ENCODE measurements around the gene STRN4.
A peak's percentile ranks its signal among the peaks of the same experiment; 100 is the strongest.
"Not testable (repeated sequence)": the region's sequence is repeated elsewhere in the genome, so short reads cannot be mapped to it uniquely, and the experiment has no call there.

Gene STRN4

DNA sequence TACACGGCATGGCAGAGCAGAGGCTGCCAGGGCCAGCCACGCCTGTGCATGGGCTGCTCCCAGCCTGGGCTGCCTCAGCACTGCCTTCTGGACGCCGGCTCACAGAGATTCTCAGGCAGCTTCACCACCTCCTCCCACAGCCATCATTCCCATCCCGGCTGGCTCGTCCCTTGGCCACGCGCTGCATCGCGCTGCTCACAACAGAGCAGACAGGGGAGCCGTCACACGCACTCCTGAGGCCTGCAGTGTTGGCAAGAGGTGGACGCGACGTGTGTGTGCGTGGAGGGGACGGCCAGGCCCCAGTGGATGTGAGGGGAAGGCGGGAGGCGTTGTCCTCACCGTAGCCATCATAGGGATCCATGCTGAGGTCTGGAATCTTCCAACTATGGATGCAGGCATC is 21.8 kb downstream of the STRN4 start:
- DNase-seq = no peak

GRCh38 chr19:46723471-46723870 is 22.8 kb downstream of the STRN4 start:
- DNase-seq = no peak

- no peak for DNase-seq
Observed at GRCh38 chr19:46723023-46723461, 23.2 kb downstream of the STRN4 start.

GRCh38 chr19:46722421-46723022 is 23.7 kb downstream of the STRN4 start:
- DNase-seq = no peak

DNA sequence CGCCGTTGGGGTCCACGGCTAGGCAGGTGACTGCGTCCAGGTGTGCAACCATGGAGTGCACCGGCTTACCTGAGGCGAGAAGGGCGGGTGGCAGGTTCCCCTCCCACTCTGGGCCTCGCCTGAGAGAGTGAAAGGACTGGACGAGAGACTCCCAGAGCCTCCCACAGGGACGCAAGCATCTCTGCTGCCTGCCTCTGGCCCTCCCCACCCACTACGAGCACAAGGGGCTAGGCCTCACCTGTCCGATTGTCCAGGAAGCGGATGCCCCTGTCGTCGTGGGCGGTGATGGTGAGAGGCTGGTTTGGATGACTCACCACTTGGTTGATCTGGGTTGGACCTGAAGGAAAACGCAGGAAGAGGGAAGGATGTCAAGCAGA is 24.3 kb downstream of the STRN4 start:
- DNase-seq = no peak

DNA sequence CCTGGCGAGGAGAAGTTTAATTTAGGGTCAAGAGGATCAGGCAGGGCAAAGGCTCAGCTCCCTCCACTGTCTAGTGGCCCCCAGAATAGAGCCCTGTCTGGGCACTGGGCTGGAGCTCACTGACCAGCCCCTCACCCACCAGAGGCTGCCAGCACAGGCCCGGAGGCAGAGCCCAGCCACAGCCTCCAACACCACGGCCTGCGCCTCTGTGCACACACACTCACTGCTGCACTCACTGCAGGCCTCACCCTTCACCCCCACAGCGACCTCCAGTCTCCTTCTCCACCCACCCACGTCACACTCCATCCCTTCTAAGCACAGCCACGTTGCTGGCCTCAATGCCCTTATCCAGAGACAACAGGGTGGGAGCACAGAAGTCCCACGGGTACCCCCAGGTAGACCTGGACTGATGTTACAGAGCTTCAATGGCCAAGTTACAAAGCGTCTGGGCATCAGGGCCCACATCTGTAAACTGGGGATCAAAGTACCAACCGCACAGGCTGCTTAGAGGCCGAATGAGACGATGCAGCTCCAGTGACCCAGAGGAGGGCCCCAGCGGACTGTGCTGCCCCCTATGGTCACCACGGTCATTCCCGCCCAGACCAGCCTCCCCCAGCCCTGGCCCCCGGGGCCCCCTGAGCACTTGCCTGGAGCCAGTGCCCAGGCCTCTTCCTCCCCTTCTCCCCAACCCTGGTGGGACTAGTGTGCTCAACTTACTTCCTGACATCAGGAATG is 24.8 kb downstream of the STRN4 start:
- DNase-seq = no peak

DNA sequence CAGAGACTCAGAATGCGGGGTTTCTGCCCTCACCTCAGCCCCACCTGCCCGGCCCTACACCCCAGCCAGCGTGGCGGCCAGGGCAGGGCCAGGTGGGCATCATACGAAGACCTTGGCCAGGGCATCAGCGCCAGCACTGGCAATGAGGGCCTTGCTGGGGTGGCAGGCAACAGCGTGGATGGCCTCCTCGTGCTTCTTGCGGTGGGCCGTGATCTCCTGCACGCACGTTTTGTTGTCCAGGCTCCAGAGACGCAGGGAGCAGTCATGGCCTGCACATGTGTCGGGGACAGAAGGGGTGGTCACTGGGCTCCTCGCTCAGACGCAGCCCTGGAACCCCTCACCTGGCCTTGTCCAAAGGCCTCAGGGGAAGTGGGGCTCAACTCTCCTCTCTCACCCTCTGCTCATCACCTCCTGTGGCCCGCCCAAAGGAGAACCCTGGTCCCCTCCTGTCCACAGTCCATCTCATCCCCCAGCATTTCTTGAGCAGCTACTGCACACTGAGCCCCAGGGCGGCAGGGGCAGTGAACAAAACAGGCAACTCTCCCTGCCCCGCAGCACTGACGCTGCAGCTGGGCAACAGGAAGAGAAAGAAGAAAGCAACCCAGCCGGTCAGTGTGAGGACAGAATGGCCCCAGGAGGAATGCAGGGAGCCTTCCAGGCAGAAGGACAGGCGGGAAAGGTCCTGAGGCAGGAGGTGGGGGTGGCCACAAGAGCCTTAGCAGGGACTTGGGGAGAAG is 25.6 kb downstream of the STRN4 start:
- no peak for DNase-seq

- no peak for DNase-seq
Observed at GRCh38 chr19:46719629-46720502, 26.4 kb downstream of the STRN4 start.

DNA sequence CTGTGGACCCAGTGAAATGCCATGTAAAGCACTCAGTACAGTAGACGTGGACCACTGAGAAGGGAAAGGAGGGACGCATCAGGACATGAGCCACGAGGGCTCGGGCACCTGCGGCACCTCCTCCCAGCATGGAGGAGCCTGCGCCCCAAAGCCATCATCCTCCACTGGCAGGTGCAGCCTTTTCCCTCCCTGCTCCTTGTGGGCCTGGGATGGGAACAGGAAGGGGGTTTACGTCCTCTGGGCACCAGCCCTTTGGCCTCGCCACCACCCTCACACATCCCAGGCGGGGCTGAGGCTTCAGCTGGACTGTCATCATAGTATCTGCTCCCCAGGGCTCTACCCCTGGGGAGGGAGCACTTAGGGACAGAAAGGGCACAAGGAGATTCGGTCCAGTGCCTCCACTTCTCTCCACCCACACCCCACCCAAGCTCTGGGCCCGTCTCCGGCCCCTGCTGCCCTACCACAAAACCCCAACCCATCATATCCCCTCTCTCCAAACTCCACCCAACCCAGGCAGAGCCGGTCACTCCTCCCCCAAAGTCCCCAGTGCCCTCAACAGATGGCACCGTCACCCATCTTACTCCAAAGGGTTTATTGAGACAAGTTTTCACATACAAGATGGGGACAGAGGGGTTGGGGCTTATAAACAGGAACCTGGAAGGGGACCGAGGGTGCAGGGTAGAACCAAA is 27.2 kb downstream of the STRN4 start:
- DNase-seq = no peak

DNA sequence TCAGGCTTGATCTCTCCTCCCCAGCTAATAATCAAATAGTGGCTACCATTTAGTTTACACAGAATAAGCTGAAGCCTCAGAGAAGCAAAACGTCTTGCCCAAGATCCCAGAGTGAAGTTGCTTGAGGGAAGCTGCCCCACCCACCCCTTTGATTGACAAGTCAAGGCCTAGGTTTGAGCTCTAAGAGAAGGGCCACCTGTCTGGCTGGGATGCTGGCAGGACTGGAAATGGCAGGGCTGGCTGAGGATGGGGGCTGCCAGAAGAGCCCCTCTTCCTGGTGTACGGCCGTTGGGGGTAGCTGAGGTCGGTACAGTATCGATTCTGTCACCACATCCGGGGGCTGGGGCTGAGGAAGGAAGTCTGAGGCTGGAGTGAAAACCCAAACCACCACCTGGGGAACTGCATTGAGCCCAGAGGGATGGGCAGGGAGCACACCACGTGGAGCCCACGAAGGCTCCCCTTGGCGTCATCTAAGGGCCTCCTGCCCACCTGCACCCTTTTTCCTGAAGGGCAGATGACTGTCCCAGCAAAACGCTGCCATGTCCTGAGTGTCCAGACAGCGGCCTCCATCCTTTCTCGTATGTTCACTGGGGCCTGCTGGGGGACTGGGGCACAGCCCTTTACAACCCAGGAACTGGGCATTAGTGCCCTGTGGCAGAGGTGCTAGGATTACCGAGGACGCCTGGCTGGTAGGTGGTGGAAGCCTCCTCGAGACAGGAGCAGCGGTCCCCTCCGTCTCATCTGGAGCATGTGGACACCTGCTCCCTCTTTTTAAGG is 27.9 kb downstream of the STRN4 start:
- DNase-seq = peak; percentile 51

GRCh38 chr19:46717716-46718143 is 28.5 kb downstream of the STRN4 start:
- DNase-seq = no peak

- peak; percentile 80 for DNase-seq
Observed at GRCh38 chr19:46717034-46717715, 29.1 kb downstream of the STRN4 start, which contains the start of gene PRKD2. PRKD2 (minus strand) TSS chr19:46717114; CDS start chr19:46716370, 744 bp downstream.

DNA sequence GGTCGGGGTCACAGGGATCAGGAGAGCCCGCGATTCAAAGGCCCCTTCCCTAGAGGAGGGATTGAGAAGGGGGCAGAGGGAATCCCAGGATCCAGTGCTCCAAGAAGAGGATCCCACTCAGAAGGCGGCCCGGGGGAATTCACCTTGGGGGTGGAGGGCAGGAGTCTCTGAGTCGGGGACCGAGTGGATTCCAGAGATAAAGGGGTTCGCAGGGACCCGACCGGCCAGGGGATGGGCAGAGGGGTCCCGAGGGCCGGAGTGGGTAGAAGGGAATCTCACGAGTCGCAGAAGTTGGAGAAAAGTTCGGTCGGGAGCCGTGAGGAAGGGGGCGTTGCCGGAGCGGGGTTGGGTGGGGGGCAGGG is 29.6 kb downstream of the STRN4 start:
- DNase-seq = no peak

DNA sequence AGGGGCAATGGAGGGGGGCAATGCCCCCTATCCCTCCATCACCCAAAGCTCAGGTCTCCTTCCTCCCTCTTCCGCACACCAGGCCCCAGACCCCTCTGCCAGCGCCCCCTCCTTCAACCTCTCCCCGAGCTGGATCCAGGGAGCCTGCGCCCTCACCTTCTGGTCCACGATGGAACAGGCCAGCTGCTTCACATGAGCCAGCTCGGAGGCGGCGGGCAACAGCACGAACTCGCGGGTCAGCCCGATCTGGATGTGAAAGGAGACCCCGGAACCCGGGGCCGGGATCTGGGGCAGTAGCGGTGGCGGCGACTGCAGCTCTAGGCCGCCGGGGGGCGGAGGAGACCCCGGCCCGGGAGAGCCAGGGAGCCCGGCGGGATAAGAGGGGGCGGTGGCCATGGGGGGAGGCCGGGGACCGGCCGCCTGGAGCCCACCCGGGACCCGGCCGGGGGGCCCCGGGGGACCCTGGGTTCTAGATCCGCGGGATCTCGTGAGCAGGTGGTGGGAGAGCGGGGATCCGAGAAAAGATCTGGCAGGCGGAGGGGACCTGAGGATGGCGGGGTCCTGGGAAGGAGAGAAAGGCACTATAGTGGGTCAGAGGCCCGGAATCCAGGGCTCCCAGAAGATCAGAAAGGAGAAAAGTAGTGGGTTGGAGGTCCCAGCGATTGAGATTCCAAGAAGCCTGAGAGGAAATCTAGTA is 30.1 kb downstream of the STRN4 start:
- no peak for DNase-seq

DNA sequence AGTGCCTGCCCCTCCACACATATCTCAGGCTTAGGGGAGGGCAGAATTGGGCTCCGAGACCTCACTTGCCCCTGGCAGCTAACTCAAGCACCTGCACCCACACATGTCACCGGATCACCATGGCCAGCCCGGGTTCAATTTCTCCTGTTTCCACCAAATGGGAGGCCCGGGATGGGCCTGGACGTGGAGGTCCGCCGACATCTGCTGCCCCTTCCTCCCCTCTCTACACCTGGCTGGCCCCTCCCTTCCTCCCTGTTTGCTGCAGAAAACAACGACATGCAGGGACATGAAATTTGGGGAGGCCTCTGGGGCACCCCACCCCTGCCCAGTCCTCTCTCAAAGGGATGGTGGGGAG is 30.7 kb downstream of the STRN4 start:
- DNase-seq = no peak

DNA sequence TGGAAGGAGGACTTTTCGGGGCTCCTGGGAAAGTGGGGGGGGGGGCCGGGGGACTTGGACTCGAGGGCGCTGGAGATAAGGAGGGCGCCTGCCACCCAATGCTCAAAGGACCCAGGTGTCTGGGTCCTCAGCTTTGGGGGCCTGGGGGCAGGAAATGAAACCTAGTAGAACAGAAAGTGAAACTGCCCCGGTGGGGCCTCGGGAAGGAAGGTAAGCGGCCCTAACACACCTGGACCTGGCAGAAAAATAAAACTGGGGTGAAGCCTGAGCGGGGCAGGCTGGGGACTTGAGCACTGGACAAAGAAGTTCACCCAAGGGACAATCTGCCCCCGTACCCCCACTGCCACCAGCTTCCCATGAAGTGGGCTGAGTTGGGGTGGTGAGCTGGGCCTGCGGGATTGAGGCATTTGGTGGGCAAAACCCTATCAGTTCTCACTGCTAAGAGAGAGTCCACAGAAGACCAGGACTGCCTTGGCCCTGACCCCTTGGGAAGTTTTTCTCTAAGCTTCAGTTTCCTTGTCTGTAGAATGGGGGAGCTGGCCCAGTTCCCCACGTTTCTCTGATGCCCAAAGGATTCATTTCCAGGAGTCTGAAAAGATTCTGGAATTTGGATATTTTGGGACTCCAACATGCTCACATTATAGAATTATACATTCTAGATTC is 31.7 kb downstream of the STRN4 start:
- no peak for DNase-seq

- DNase-seq = peak; percentile 12
Observed at GRCh38 chr19:46713781-46714443, 32.3 kb downstream of the STRN4 start.

DNA sequence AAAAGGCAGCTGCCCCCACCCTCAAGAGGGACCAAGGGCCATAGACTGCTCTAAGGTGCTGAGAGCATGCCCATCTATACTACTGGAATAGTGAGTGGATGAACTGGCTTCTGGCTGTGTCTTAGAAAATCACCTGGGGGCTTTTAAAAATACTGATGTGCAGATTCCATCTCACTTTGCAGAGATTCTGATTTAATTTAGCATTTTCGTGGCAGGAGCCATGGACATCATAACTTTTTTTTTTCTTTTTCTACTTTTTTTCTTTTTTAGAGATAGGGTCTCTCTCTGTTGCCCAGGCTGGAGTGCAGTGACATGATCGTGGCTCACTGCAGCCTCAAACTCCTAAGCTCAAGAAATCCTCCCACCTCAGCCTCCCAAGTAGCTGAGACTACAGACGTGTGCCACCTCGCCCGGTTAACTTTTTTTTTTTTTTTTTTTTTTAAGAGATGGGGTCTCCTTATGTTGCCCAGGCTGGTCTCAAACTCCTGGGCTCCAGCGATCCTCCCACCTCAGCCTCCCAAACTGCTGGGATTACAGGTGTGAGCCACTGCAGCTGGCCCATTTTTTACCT is 33.4 kb downstream of the STRN4 start:
- DNase-seq = not testable (repeated sequence)

DNA sequence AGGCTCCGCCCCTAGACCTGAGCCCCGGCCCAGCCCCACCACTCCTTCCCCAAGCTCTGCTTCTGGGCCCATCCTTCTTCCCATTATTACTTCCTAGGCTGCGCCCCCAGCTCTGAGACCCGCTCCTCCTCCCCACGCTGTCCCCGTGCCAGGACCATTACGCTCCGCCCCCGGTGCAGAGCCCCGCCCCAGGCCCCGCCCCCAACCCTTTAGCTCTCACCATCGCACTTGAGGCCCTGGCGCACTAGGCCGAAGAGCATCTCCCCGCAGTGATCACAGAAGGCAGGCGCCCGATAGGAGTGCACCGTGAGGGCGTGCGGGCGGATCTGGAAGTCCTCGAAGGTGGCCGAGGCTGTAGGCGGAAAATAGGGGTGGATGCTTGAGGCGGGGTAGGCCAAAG is 35.6 kb downstream of the STRN4 start:
- DNase-seq = no peak

All from inflammatory macrophage treated with lipopolysaccharide for 4 hours (primary cell).